ENCODE data around the gene ARFGAP2.

The ARFGAP2 gene

GRCh38 chr11:47186700-47187695 lies 10.3 kb upstream of the ARFGAP2 start:
- no peaks in the 10 kb centered on the region for H3K79me2 ChIP-seq (ENCODE audit: insufficient read depth, low read length)
- peaks cover 22% of the 10 kb centered on the region for H3K4me1 ChIP-seq (ENCODE audit: insufficient read depth, low read length)
- peaks cover 27% of the 10 kb centered on the region for H3K27me3 ChIP-seq (ENCODE audit: insufficient read depth, low read length, poor library complexity)
- H2AFZ ChIP-seq (ENCODE audit: low read depth, low read length): peak overlapping the region; percentile 63
- no peak for TF ChIP-seq EZH2 (IDR thresholded peaks at IDR 0.05; ENCODE audit: borderline replicate concordance, low read depth, low read length, severe bottlenecking)
- TF ChIP-seq CTCF (IDR thresholded peaks at IDR 0.05; ENCODE audit: borderline replicate concordance, extremely low read depth, low read length, poor library complexity, severe bottlenecking): no peak
- DNase-seq (peak; percentile 27), ATAC-seq (ENCODE audit: insufficient read depth, low read depth) (peak; percentile 8; the same call in 2 of the 3 replicates)
- no peaks in the 10 kb centered on the region for H3K9me3 ChIP-seq (ENCODE audit: insufficient read depth, low read length, severe bottlenecking)
- H4K20me1 ChIP-seq (ENCODE audit: insufficient read depth, low read length): no peaks in the 10 kb centered on the region
- H3K36me3 ChIP-seq (ENCODE audit: insufficient read depth, low read length): no peaks in the 10 kb centered on the region
- H3K27ac ChIP-seq (ENCODE audit: low read length): no peak overlapping the region
- peak overlapping the region; percentile 87 for H3K4me2 ChIP-seq (ENCODE audit: insufficient read depth, low read length)
- peak overlapping the region in 1 of 2 experiments; percentile 67; a peak in 3 of 4 replicates for H3K4me3 ChIP-seq (ENCODE audit: low read depth in 1 of 2, low read length in 2 of 2)
- peak overlapping the region; percentile 62; the same call in 1 of the 2 replicates for H3K9ac ChIP-seq (ENCODE audit: low read depth, low read length)

- Histone ChIP-seq H3K9me3 (ENCODE audit: insufficient read depth, low read length, severe bottlenecking) (no peaks in the 10 kb centered on the region), H3K4me1 (ENCODE audit: insufficient read depth, low read length) (peaks cover 22% of the 10 kb centered on the region), H3K36me3 (ENCODE audit: insufficient read depth, low read length) (no peaks in the 10 kb centered on the region), H3K9ac (ENCODE audit: low read depth, low read length) (peak within 1 kb of the TSS; percentile 62), H3K27ac (ENCODE audit: low read length) (no peak within 1 kb of the TSS), H4K20me1 (ENCODE audit: insufficient read depth, low read length) (no peaks in the 10 kb centered on the region), H3K79me2 (ENCODE audit: insufficient read depth, low read length) (no peaks in the 10 kb centered on the region), H3K4me3 (ENCODE audit: low read depth in 1 of 2, low read length in 2 of 2) (peak within 1 kb of the TSS; percentile 45 to 67; a peak in 3 of 4 replicates), H3K4me2 (ENCODE audit: insufficient read depth, low read length) (peak within 1 kb of the TSS; percentile 87), H2AFZ (ENCODE audit: low read depth, low read length) (peak within 1 kb of the TSS; percentile 78), H3K27me3 (ENCODE audit: insufficient read depth, low read length, poor library complexity) (peaks cover 27% of the 10 kb centered on the region)
- peak; percentile 39 for DNase-seq
- TF ChIP-seq EZH2 (IDR thresholded peaks at IDR 0.05; ENCODE audit: borderline replicate concordance, low read depth, low read length, severe bottlenecking): peak; percentile 20
- peak; percentile 20 for TF ChIP-seq CTCF (IDR thresholded peaks at IDR 0.05; ENCODE audit: borderline replicate concordance, extremely low read depth, low read length, poor library complexity, severe bottlenecking)
- peak; percentile 76 for ATAC-seq (ENCODE audit: insufficient read depth, low read depth)
Measured at GRCh38 chr11:47186076-47186699, 9.5 kb upstream of the ARFGAP2 start, which contains the start of gene PACSIN3. PACSIN3 (minus strand) TSS chr11:47186434; CDS start chr11:47182727, 3,707 bp downstream.

- Histone ChIP-seq H2AFZ (ENCODE audit: low read depth, low read length) (peak overlapping the region; percentile 78), H3K4me1 (ENCODE audit: insufficient read depth, low read length) (peaks cover 22% of the 10 kb centered on the region), H3K4me3 (ENCODE audit: low read depth in 1 of 2, low read length in 2 of 2) (peak overlapping the region; percentile 45 to 67; a peak in 3 of 4 replicates), H3K79me2 (ENCODE audit: insufficient read depth, low read length) (no peaks in the 10 kb centered on the region), H3K27me3 (ENCODE audit: insufficient read depth, low read length, poor library complexity) (peaks cover 27% of the 10 kb centered on the region), H3K9ac (ENCODE audit: low read depth, low read length) (peak overlapping the region; percentile 62), H3K4me2 (ENCODE audit: insufficient read depth, low read length) (peak overlapping the region; percentile 87), H3K36me3 (ENCODE audit: insufficient read depth, low read length) (no peaks in the 10 kb centered on the region), H3K27ac (ENCODE audit: low read length) (no peak overlapping the region), H3K9me3 (ENCODE audit: insufficient read depth, low read length, severe bottlenecking) (no peaks in the 10 kb centered on the region), H4K20me1 (ENCODE audit: insufficient read depth, low read length) (no peaks in the 10 kb centered on the region)
- ATAC-seq (ENCODE audit: insufficient read depth, low read depth): no peak
- no peak for TF ChIP-seq CTCF (IDR thresholded peaks at IDR 0.05; ENCODE audit: borderline replicate concordance, extremely low read depth, low read length, poor library complexity, severe bottlenecking)
- no peak for TF ChIP-seq EZH2 (IDR thresholded peaks at IDR 0.05; ENCODE audit: borderline replicate concordance, low read depth, low read length, severe bottlenecking)
- DNase-seq: no peak
Measured at GRCh38 chr11:47185305-47186075, 8.8 kb upstream of the ARFGAP2 start.

Measured in DND-41 (cell line).